H9 (cell line): Measurements from ENCODE around the gene MUCL3. TPM values are rescaled to one million over a fixed set of nuclear protein-coding genes. Genes with fewer than 3 reads are reported as not detected.

Source experiments
- DNase-seq: peaks from one replicate; pipeline ENCODE4 v3.0.0-alpha.2; 2017
- H2AFZ ChIP-seq: one replicate; pipeline ENCODE4 v1.6.1; 2013; ENCODE audit warnings: mild to moderate bottlenecking, low read length, control low read depth, moderate library complexity
- H2AK5ac ChIP-seq: 2 replicates; pipeline ENCODE4 v1.6.1; 2013; ENCODE audit warnings: low read length, control low read depth, mixed read lengths; ENCODE audit not compliant: insufficient read length
- H2BK120ac ChIP-seq: one replicate; pipeline ENCODE4 v1.6.1; 2013; ENCODE audit warnings: low read depth, mild to moderate bottlenecking, low read length, control low read depth, inconsistent platforms; ENCODE audit not compliant: poor library complexity, severe bottlenecking
- H2BK12ac ChIP-seq: 2 replicates; pipeline ENCODE4 v1.6.1; 2013; ENCODE audit warnings: low read length, control low read depth, mixed read lengths, low read depth; ENCODE audit not compliant: insufficient read length
- H2BK15ac ChIP-seq: 2 replicates; pipeline ENCODE4 v1.6.1; 2013; ENCODE audit warnings: low read depth, low read length, control low read depth
- H2BK20ac ChIP-seq: one replicate; pipeline ENCODE4 v1.6.1; 2013; ENCODE audit warnings: low read depth, mild to moderate bottlenecking, low read length, control low read depth, inconsistent platforms; ENCODE audit not compliant: poor library complexity, severe bottlenecking
- H2BK5ac ChIP-seq: 2 replicates; pipeline ENCODE4 v1.6.1; 2013; ENCODE audit warnings: low read length, control low read depth, mixed read lengths; ENCODE audit not compliant: insufficient read length
- H3K14ac ChIP-seq: 2 replicates; pipeline ENCODE4 v1.6.1; 2013; ENCODE audit warnings: low read length, control low read depth; ENCODE audit not compliant: insufficient read depth
- H3K18ac ChIP-seq: 2 replicates; pipeline ENCODE4 v1.6.1; 2013; ENCODE audit warnings: low read depth, mild to moderate bottlenecking, mixed read lengths, low read length, control low read depth; ENCODE audit not compliant: insufficient read length
- H3K23ac ChIP-seq: 2 replicates; pipeline ENCODE4 v1.6.1; 2013; ENCODE audit warnings: low read length, control low read depth, mixed read lengths, low read depth; ENCODE audit not compliant: insufficient read length
- H3K23me2 ChIP-seq: 2 replicates; pipeline ENCODE4 v1.6.1; 2013; ENCODE audit warnings: low read depth, mild to moderate bottlenecking, mixed read lengths, low read length, control low read depth; ENCODE audit not compliant: insufficient read length, poor library complexity, severe bottlenecking
- H3K27ac ChIP-seq: 2 replicates; pipeline ENCODE4 v1.5.1; 2013; ENCODE audit warnings: low read length, control low read depth, mixed read lengths, low read depth; ENCODE audit not compliant: insufficient read length
- H3K27me3 ChIP-seq: 2 replicates; pipeline ENCODE4 v1.6.1; 2013; ENCODE audit warnings: low read length, control low read depth, inconsistent platforms; ENCODE audit not compliant: insufficient read depth
- H3K4ac ChIP-seq: 2 replicates; pipeline ENCODE4 v1.6.1; 2013; ENCODE audit warnings: low read depth, mild to moderate bottlenecking, control low read depth, inconsistent platforms, low read length, moderate library complexity
- H3K4me1 ChIP-seq: 2 replicates; pipeline ENCODE4 v1.6.1; 2013; ENCODE audit warnings: low read length, control low read depth, inconsistent platforms; ENCODE audit not compliant: insufficient read depth
- H3K4me2 ChIP-seq: 2 replicates; pipeline ENCODE4 v1.6.1; 2013; ENCODE audit warnings: low read length, control low read depth, mixed read lengths; ENCODE audit not compliant: insufficient read length, insufficient read depth
- H3K56ac ChIP-seq: 2 replicates; pipeline ENCODE4 v1.6.1; 2013; ENCODE audit warnings: low read depth, mild to moderate bottlenecking, mixed read lengths, low read length, control low read depth; ENCODE audit not compliant: insufficient read length
- H3K79me1 ChIP-seq: 2 replicates; pipeline ENCODE4 v1.6.1; 2013; ENCODE audit warnings: low read depth, mild to moderate bottlenecking, moderate library complexity, low read length, control low read depth, inconsistent platforms; ENCODE audit not compliant: insufficient read depth, poor library complexity, severe bottlenecking
- H3K79me2 ChIP-seq: 2 replicates; pipeline ENCODE4 v1.6.1; 2013; ENCODE audit warnings: low read length, control low read depth, inconsistent platforms; ENCODE audit not compliant: insufficient read depth
- H3K9ac ChIP-seq: 2 replicates; pipeline ENCODE4 v1.6.1; 2013; ENCODE audit warnings: low read length, control low read depth, mixed read lengths; ENCODE audit not compliant: insufficient read length; ENCODE audit errors: extremely low read depth
- H3K9me3 ChIP-seq: one replicate; pipeline ENCODE4 v1.6.1; 2013; ENCODE audit warnings: low read depth, low read length, inconsistent platforms; ENCODE audit not compliant: control insufficient read depth
- H3T11ph ChIP-seq: one replicate; pipeline ENCODE4 v1.6.1; 2013; ENCODE audit warnings: mild to moderate bottlenecking, low read length, control low read depth, inconsistent platforms
- H4K20me1 ChIP-seq: one replicate; pipeline ENCODE4 v1.6.1; 2013; ENCODE audit not compliant: control insufficient read depth, insufficient read length, insufficient read depth
- H4K5ac ChIP-seq: 2 replicates; pipeline ENCODE4 v1.6.1; 2013; ENCODE audit warnings: low read depth, mild to moderate bottlenecking, mixed read lengths, low read length, control low read depth; ENCODE audit not compliant: insufficient read length
- H4K8ac ChIP-seq: replicated peaks from 2 replicates; pipeline ENCODE4 v1.6.1; 2013; ENCODE audit warnings: low read length, control low read depth, mixed read lengths, low read depth; ENCODE audit not compliant: insufficient read length
- H4K91ac ChIP-seq: 2 replicates; pipeline ENCODE4 v1.6.1; 2013; ENCODE audit warnings: low read depth, mild to moderate bottlenecking, moderate library complexity, mixed read lengths, low read length, control low read depth; ENCODE audit not compliant: insufficient read length
- H3K27ac Mint-ChIP-seq, 3 experiments: 2 replicates in 2 of 3; 3 replicates in 1 of 3; pipeline ENCODE4 v1.8.0; 2020 to 2021; ENCODE audit warnings: mixed read lengths in 3 of 3, mild to moderate bottlenecking in 1 of 3, moderate library complexity in 1 of 3
- H3K27me3 Mint-ChIP-seq: 2 replicates; pipeline ENCODE4 v1.8.0; 2021; ENCODE audit warnings: low read depth, mild to moderate bottlenecking, moderate library complexity, mixed read lengths
- H3K36me3 Mint-ChIP-seq, 3 experiments: 2 replicates in 2 of 3; 3 replicates in 1 of 3; pipeline ENCODE4 v1.8.0; 2020 to 2021; ENCODE audit warnings: low read depth in 3 of 3, mixed read lengths in 3 of 3; ENCODE audit not compliant: insufficient read depth in 1 of 3
- H3K4me1 Mint-ChIP-seq, 2 experiments: 2 replicates each; pipeline ENCODE4 v1.8.0; 2020; ENCODE audit warnings: mixed read lengths in 2 of 2
- H3K4me3 Mint-ChIP-seq, 2 experiments: 2 replicates in 1 of 2; 3 replicates in 1 of 2; pipeline ENCODE4 v1.8.0; 2020 to 2021; ENCODE audit warnings: mild to moderate bottlenecking in 2 of 2, mixed read lengths in 2 of 2, moderate library complexity in 1 of 2
- H3K9me3 Mint-ChIP-seq, 2 experiments: 2 replicates in 1 of 2; 3 replicates in 1 of 2; pipeline ENCODE4 v1.8.0; 2020; ENCODE audit warnings: mild to moderate bottlenecking in 2 of 2, mixed read lengths in 2 of 2, moderate library complexity in 1 of 2
- WGBS: extraction: QIAGEN DNeasy Blood & Tissue Kit; methylation state at CpG from one replicate; pipeline ENCODE4 v1.1.7; 2013; ENCODE audit warnings: missing lambda C conversion rate, low lambda C conversion rate, mixed read lengths; ENCODE audit not compliant: insufficient read length; ENCODE audit errors: extremely low coverage; 5-methylcytosine and 5-hydroxymethylcytosine counted together
- total RNA-seq: library from RNA; stranded (reverse); gene quantifications from 2 replicates; pipeline ENCODE4 v1.2.1, GENCODE V29; 2021
- TF ChIP-seq, protein P1 (sequence below): fragments of 200-600 bp; sonication (generic); conservative IDR thresholded peaks from 3 replicates; pipeline ENCODE4 v1.8.0; 2021; ENCODE audit warnings: antibody characterized with exemption, mild to moderate bottlenecking

MUCL3 gene
- total RNA-seq, 1 experiment from 2014 or later = 0.15 TPM

DNA sequence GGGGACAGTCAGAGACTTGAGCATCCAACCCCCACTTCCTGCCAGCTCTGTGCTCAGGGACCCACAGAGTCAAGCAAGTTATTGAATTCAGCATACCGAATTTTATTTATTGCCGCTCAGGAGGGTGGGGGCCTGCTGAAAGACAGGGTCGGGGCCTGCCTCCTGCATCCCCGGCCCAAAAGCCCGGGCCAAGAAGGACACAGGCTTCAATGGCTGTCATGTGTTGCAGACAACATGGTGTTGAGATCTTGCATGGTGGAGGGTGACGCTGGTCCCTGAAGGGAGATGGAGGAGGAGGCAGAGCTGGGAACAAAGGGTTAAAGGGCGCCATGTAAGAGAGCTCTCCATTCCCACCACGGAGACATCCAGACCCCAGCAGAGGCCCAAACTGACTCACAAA, 9.5 kb upstream of the MUCL3 start:
- Histone ChIP-seq H2BK20ac (no peak overlapping the region), H2BK12ac (no peak overlapping the region), H3K56ac (no peak overlapping the region), H3K4ac (no peak overlapping the region), H2BK15ac (no peak overlapping the region), H3K79me1 (no peaks in the 10 kb centered on the region), H3K23ac (no peak overlapping the region), H3K9ac (no peak overlapping the region), H2AFZ (no peak overlapping the region), H3K4me1 (peaks cover 2% of the 10 kb centered on the region; the same call in 1 of the 2 replicates), H3T11ph (no peak overlapping the region), H4K91ac (no peak overlapping the region), H4K20me1 (no peaks in the 10 kb centered on the region), H2BK120ac (no peak overlapping the region), H2AK5ac (no peak overlapping the region), H3K14ac (no peak overlapping the region), H3K4me2 (no peak overlapping the region), H4K5ac (no peak overlapping the region), H3K23me2 (no peaks in the 10 kb centered on the region), H3K27ac (no peak overlapping the region), H4K8ac (no peak overlapping the region), H3K9me3 (no peaks in the 10 kb centered on the region), H3K27me3 (no peaks in the 10 kb centered on the region; the same call in 1 of the 2 replicates), H3K18ac (no peak overlapping the region), H2BK5ac (no peak overlapping the region), H3K79me2 (no peaks in the 10 kb centered on the region)
- Mint-ChIP-seq H3K4me1 (peaks cover 2 to 11% of the 10 kb centered on the region in 2 experiments; a peak in 3 of 4 replicates), H3K4me3 (no peak overlapping the region), H3K36me3 (peaks cover 23 to 30% (median 28%) of the 10 kb centered on the region in 3 experiments), H3K27me3 (no peaks in the 10 kb centered on the region; the same call in 1 of the 2 replicates), H3K27ac (peak overlapping the region in 2 of 3 experiments; percentile 14 to 52; a peak in 2 of 7 replicates), H3K9me3 (peaks cover 13 to 14% of the 10 kb centered on the region in 2 experiments; a peak in 4 of 5 replicates)
- TF ChIP-seq, protein P1, sequence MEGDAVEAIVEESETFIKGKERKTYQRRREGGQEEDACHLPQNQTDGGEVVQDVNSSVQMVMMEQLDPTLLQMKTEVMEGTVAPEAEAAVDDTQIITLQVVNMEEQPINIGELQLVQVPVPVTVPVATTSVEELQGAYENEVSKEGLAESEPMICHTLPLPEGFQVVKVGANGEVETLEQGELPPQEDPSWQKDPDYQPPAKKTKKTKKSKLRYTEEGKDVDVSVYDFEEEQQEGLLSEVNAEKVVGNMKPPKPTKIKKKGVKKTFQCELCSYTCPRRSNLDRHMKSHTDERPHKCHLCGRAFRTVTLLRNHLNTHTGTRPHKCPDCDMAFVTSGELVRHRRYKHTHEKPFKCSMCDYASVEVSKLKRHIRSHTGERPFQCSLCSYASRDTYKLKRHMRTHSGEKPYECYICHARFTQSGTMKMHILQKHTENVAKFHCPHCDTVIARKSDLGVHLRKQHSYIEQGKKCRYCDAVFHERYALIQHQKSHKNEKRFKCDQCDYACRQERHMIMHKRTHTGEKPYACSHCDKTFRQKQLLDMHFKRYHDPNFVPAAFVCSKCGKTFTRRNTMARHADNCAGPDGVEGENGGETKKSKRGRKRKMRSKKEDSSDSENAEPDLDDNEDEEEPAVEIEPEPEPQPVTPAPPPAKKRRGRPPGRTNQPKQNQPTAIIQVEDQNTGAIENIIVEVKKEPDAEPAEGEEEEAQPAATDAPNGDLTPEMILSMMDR = no peak
- DNase-seq = no peak
- no CpG with 5 or more reads among the region's 8 CpGs for WGBS
